Vagina (tissue), 2 donors: ENCODE data around the gene TSPAN14. TPM values are rescaled to one million over a fixed set of nuclear protein-coding genes. Genes with fewer than 3 reads are reported as not detected.
A peak's percentile ranks its signal among the peaks of the same experiment; 100 is the strongest.

ENCODE experiments used
- DNase-seq, 2 donors: peaks; one replicate each; pipeline ENCODE4 v3.0.0-alpha.2; 2017; ENCODE audit errors: extremely low spot score in 2 of 2
- H3K27ac ChIP-seq: fragments of 200-600 bp; sonication (generic); one replicate; pipeline ENCODE4 v1.5.1; 2019
- H3K27me3 ChIP-seq: fragments of 200-600 bp; sonication (generic); one replicate; pipeline ENCODE4 v1.5.1; 2019
- H3K36me3 ChIP-seq, 2 donors: fragments of 200-600 bp; sonication (generic); one replicate each; pipeline ENCODE4 v1.5.1; 2017 to 2019
- H3K4me1 ChIP-seq: fragments of 200-600 bp; sonication (generic); one replicate; pipeline ENCODE4 v1.5.1; 2019
- H3K4me3 ChIP-seq, 2 donors: fragments of 200-600 bp; sonication (generic); 1 replicate in 1 of 2; 2 replicates in 1 of 2; pipeline ENCODE4 v1.5.1; 2016 to 2019
- H3K9me3 ChIP-seq: fragments of 200-600 bp; sonication (generic); one replicate; pipeline ENCODE4 v1.5.1; 2019
- POLR2A ChIP-seq, 2 donors: fragments of 450-650 bp; IDR thresholded peaks; one replicate each; pipeline ENCODE4 v1.6.1; 2017; ENCODE audit warnings: antibody characterized with exemption in 2 of 2, mild to moderate bottlenecking in 2 of 2, moderate library complexity in 2 of 2
- POLR2AphosphoS5 ChIP-seq, 2 donors: sonication (generic); formaldehyde crosslinking; IDR thresholded peaks; one replicate each; pipeline ENCODE4 v1.9.0; 2017; ENCODE audit warnings: antibody characterized with exemption in 2 of 2, mild to moderate bottlenecking in 2 of 2, low read depth in 1 of 2; ENCODE audit not compliant: insufficient read depth in 1 of 2
- intact Hi-C: fragments of 100-400 bp; cut with DNase I; formaldehyde crosslinking; loops from one replicate; pipeline ENCODE4 v1.15.1; 2023
- total RNA-seq: library from RNA; depleted of rRNA; stranded (reverse); fragments of >200 nt; gene quantifications from one replicate; pipeline ENCODE4 v1.2.3, GENCODE V29; 2016
- TF ChIP-seq, protein P1 (sequence below), 3 experiments: fragments of 450-650 bp in 2 of 3; fragments of 200-600 bp in 1 of 3; sonication (generic) in 1 of 3; IDR thresholded peaks; one replicate each; pipeline ENCODE4 v1.5.1; 2017 to 2019; ENCODE audit warnings: antibody characterized with exemption in 3 of 3, mild to moderate bottlenecking in 2 of 3, moderate library complexity in 2 of 3

Gene TSPAN14, protein sequence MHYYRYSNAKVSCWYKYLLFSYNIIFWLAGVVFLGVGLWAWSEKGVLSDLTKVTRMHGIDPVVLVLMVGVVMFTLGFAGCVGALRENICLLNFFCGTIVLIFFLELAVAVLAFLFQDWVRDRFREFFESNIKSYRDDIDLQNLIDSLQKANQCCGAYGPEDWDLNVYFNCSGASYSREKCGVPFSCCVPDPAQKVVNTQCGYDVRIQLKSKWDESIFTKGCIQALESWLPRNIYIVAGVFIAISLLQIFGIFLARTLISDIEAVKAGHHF
- total RNA-seq, result 98.0 TPM

DNA sequence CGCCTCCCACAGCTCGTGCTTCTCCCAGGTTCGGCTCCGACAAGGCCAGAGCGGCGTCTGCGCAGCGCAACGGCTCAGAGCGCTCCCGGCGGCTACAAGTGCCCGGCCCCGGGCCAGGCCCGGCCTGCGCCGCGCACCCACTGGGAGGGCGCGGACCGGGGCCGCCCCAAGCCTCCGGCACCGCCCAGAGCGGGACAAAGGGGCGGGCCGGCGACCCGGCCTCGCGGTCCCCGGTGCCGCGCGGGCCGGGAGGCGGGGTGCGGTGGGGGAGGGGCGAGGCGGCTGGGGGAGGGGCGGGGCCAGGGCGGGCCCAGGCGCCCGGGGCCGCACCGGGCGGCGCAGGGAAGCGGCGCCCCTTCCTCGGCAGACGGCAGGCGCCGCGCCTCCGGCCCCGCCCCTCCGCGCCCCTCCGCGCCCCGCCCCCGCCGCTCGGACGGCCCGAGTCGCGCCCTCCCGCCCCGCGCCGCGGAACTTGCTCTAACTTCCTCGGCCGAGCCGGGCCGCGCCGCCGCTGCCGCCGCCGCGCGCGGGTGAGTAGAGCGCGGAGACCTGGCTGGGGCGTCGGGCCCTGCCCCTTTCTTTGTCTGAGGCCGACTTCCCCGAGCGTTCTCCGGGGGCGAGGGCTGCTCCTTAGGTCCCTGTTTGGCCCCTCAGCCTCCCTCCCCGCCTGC lies at the start of gene TSPAN14:
TSS of gene TSPAN14 (plus strand) at position 469 of the 671 bp plus-strand sequence. CDS start 34,924 bp downstream, outside the sequence.
- peaks cover 56% of the 10 kb centered on the region for H3K4me1 ChIP-seq
- TF ChIP-seq, protein P1, sequence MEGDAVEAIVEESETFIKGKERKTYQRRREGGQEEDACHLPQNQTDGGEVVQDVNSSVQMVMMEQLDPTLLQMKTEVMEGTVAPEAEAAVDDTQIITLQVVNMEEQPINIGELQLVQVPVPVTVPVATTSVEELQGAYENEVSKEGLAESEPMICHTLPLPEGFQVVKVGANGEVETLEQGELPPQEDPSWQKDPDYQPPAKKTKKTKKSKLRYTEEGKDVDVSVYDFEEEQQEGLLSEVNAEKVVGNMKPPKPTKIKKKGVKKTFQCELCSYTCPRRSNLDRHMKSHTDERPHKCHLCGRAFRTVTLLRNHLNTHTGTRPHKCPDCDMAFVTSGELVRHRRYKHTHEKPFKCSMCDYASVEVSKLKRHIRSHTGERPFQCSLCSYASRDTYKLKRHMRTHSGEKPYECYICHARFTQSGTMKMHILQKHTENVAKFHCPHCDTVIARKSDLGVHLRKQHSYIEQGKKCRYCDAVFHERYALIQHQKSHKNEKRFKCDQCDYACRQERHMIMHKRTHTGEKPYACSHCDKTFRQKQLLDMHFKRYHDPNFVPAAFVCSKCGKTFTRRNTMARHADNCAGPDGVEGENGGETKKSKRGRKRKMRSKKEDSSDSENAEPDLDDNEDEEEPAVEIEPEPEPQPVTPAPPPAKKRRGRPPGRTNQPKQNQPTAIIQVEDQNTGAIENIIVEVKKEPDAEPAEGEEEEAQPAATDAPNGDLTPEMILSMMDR (IDR thresholded peaks at IDR 0.05), result no peak
- peak in 1 of 2 donors; percentile 63 for TF ChIP-seq POLR2A (IDR thresholded peaks at IDR 0.05)
- TF ChIP-seq POLR2AphosphoS5 (IDR thresholded peaks at IDR 0.05; ENCODE audit: insufficient read depth in 1 of 2, low read depth in 1 of 2), result peak in 1 of 2 donors; percentile 83
- peak within 1 kb of the TSS; percentile 86 to 93 for H3K4me3 ChIP-seq
- intact Hi-C loops, result no loop called here
- H3K27ac ChIP-seq, result peak within 1 kb of the TSS; percentile 96
- DNase-seq, result no peak
- no peaks in the 10 kb centered on the region for H3K36me3 ChIP-seq
- no peaks in the 10 kb centered on the region for H3K9me3 ChIP-seq
- H3K27me3 ChIP-seq, result no peaks in the 10 kb centered on the region

DNA sequence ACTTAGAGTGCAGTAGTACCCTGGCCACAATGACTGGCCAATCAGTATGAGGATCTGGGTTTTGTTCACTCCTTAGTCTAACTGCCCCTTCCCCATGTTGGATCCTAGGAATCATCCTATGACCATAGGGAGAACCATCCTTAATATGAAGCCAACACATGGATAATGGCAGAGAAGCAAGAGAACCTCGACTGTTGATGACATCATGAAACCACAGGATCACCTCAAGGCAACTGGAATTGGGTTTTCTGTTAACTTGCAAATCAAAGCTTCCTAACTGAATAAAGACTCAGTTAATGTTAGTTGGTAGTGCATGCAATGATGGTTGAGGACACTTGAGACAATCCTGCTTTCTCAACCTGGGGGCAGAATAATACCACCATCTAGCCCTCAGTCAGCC lies 49.1 kb upstream of the TSPAN14 start:
- no peak for DNase-seq

DNA sequence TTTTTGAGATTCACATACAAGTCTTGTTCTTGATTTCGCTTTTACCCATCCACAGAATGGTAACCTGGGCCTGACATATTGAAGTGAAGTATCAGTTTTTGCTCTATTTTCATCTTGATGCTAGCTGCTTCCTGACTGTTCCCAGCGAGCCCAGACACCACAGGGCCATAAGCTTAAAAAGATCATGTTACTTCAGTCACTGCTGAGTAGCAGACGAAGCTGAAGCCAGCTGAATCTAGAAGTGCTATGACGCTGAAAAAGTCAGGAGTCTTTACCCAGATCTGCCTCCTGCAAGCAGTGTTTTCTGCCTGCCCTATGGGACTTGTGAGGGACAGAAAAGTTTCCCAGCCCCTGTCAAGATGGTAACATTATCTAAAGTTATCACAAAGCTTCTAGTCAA lies 48.5 kb upstream of the TSPAN14 start:
- Histone ChIP-seq H3K27ac (no peak overlapping the region), H3K27me3 (no peaks in the 10 kb centered on the region), H3K36me3 (no peaks in the 10 kb centered on the region), H3K9me3 (no peaks in the 10 kb centered on the region), H3K4me3 (no peak overlapping the region), H3K4me1 (peaks cover 32% of the 10 kb centered on the region)
- intact Hi-C loops, result no loop called here
- DNase-seq, result no peak
- TF ChIP-seq, protein P1 (IDR thresholded peaks at IDR 0.05), result no peak
- TF ChIP-seq POLR2AphosphoS5 (IDR thresholded peaks at IDR 0.05; ENCODE audit: insufficient read depth in 1 of 2, low read depth in 1 of 2), result no peak
- no peak for TF ChIP-seq POLR2A (IDR thresholded peaks at IDR 0.05)

More for the DNA sequence above, 49.1 kb upstream of the TSPAN14 start:
- intact Hi-C loops, result no loop called here
- Histone ChIP-seq H3K27me3 (no peaks in the 10 kb centered on the region), H3K36me3 (no peaks in the 10 kb centered on the region), H3K27ac (no peak overlapping the region), H3K4me1 (peaks cover 26% of the 10 kb centered on the region), H3K4me3 (no peak overlapping the region), H3K9me3 (no peaks in the 10 kb centered on the region)
- TF ChIP-seq, protein P1 (IDR thresholded peaks at IDR 0.05), result no peak
- no peak for TF ChIP-seq POLR2A (IDR thresholded peaks at IDR 0.05)
- no peak for TF ChIP-seq POLR2AphosphoS5 (IDR thresholded peaks at IDR 0.05; ENCODE audit: insufficient read depth in 1 of 2, low read depth in 1 of 2)

DNA sequence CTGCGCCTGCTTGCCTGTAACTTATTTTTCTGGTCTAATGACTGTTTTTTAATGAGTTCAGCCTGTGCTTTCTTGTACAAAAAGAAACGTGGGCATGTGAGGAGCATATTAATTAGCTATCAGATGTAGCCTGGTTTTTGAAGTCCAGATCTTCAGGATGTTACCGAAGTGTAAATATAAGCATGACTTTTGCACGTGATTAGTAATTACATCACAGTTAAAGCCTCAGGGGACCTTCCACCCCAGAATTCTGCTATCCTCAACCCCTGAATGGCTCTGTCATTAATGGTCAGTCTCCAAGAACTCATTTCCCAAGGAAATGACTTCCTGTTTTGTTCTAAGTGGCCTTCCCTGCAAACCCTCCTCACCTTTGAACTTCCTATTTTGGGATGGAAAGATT lies 47.9 kb upstream of the TSPAN14 start:
- H3K4me3 ChIP-seq, result no peak overlapping the region
- intact Hi-C loops, result no loop called here
- DNase-seq, result no peak
- H3K9me3 ChIP-seq, result no peaks in the 10 kb centered on the region
- TF ChIP-seq POLR2A (IDR thresholded peaks at IDR 0.05) (no peak), POLR2AphosphoS5 (IDR thresholded peaks at IDR 0.05; ENCODE audit: insufficient read depth in 1 of 2, low read depth in 1 of 2) (no peak)
- TF ChIP-seq, protein P1 (IDR thresholded peaks at IDR 0.05), result no peak
- H3K27ac ChIP-seq, result no peak overlapping the region
- H3K4me1 ChIP-seq, result peaks cover 38% of the 10 kb centered on the region
- H3K36me3 ChIP-seq, result no peaks in the 10 kb centered on the region
- no peaks in the 10 kb centered on the region for H3K27me3 ChIP-seq

DNA sequence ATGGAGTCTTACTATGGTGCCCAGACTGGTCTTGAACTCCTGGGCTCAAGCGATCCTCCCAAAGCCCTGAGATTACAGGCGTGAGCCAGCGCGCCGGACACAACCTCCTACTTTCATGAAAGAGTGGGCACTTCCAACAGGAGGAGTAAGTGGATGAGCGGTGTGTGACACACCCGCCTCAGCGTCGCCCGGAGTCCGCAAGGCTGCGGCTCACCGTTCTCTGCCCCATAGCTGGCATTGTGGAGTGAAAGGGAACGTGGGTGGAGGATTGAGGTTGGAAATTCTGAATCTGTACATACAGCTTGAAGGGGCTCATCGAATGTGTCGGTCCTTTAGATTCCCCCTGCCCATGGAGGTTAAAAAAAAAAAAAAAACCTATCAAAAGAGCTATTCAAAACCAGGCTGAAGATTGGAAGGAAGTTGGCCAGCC lies 46.3 kb upstream of the TSPAN14 start:
- Histone ChIP-seq H3K4me3 (peak overlapping the region; percentile 73 to 81), H3K27me3 (no peaks in the 10 kb centered on the region), H3K36me3 (no peaks in the 10 kb centered on the region), H3K4me1 (peaks cover 53% of the 10 kb centered on the region), H3K27ac (peak overlapping the region; percentile 94), H3K9me3 (no peaks in the 10 kb centered on the region)
- intact Hi-C loops, result no loop called here
- DNase-seq, result no peak
- TF ChIP-seq, protein P1 (IDR thresholded peaks at IDR 0.05), result no peak
